ENCODE measurements around the gene LPP.

- TF ChIP-seq, protein P1, sequence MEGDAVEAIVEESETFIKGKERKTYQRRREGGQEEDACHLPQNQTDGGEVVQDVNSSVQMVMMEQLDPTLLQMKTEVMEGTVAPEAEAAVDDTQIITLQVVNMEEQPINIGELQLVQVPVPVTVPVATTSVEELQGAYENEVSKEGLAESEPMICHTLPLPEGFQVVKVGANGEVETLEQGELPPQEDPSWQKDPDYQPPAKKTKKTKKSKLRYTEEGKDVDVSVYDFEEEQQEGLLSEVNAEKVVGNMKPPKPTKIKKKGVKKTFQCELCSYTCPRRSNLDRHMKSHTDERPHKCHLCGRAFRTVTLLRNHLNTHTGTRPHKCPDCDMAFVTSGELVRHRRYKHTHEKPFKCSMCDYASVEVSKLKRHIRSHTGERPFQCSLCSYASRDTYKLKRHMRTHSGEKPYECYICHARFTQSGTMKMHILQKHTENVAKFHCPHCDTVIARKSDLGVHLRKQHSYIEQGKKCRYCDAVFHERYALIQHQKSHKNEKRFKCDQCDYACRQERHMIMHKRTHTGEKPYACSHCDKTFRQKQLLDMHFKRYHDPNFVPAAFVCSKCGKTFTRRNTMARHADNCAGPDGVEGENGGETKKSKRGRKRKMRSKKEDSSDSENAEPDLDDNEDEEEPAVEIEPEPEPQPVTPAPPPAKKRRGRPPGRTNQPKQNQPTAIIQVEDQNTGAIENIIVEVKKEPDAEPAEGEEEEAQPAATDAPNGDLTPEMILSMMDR (IDR thresholded peaks at IDR 0.05), result no peak
- TF ChIP-seq POLR2A (IDR thresholded peaks at IDR 0.05), result no peak
Observed at GRCh38 chr3:188698436-188698835, 544.5 kb downstream of the LPP start.
